ENCODE results near the gene DCAF7.

The DCAF7 gene

GRCh38 chr17:63525190-63525946 lies 24.9 kb upstream of the DCAF7 start:
- DNase-seq (ENCODE audit: low spot score): no peak

GRCh38 chr17:63526861-63527260 lies 23.4 kb upstream of the DCAF7 start:
- no peak for DNase-seq (ENCODE audit: low spot score)

GRCh38 chr17:63528183-63528582 lies 22.1 kb upstream of the DCAF7 start:
- DNase-seq (ENCODE audit: low spot score): no peak

- no peak for DNase-seq (ENCODE audit: low spot score)
These were observed 20.3 kb upstream of the DCAF7 start for GRCh38 chr17:63529711-63530556.

DNA sequence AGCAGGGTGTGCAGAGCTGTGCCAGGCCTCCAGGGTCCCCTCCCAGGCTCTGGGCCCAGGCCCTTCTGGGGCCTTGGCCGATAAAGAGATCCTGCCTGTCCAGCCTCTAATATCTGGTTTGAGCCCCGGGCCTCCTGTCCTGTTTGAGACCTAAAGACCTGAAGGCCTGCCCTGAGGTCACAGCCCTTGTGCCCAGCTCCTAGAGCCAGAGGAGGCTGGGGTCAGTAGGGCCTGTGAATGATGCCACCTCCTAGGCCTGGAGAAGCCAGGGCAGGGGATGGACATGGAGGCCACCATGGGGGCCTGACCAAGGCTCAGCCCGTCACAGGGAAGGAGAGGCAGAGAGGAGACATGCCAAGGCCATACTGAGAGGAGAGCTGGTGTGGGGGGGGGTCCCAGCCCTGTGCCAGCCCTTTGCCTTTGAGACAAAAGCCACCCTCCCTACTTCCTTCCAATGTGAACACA lies 19.7 kb upstream of the DCAF7 start:
- DNase-seq (ENCODE audit: low spot score): no peak

DNA sequence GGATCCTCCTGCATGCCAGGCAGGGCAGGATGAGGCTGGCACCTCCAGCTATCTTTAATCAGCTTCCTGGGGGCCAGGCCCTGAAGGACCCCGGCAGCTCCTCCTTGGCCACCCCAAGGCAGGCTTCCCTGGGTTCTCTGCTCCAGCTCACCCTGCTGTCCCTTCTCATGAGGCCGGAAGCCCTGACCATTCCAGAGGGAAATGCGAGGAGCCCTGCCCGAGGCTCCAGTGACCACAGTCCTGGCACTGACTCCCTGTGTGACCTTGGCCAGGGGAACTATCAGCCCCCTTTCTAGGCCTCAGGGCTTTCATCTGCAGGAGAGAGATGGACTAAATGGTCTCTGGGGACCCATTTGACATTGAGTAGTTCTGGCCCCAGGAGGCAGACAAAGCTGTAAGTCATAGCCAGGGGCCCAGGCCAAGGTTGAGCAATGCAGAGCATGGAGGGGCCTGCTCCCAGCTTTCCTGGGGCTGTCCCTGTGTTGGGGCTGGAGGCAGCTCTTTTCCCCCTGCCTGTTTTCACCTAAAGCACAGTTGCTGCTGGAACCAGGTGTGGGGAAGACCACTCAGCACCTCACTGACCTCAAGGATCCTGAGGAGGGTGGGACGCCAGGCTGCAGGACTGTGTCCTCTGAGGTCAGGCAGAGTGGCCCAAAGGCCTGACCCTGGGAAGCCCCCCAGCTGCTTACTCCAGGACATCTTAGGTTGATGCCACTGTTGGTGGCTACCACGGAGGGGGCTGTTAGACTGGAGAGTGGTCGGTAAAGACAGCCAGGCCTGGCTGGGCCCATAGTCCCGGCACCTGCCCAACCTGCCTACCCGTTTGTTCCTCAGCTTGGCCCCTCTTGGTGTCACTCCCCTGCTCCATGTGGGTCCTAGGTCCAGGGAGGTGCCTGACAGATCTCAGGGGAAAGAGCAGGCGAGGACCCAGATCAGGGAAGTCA lies 19.0 kb upstream of the DCAF7 start:
- no peak for DNase-seq (ENCODE audit: low spot score)

- DNase-seq (ENCODE audit: low spot score): no peak
These were observed 16.7 kb upstream of the DCAF7 start for GRCh38 chr17:63533433-63534077.

- DNase-seq (ENCODE audit: low spot score): no peak
These were observed 16.2 kb upstream of the DCAF7 start for GRCh38 chr17:63534078-63534570.

GRCh38 chr17:63534816-63535455 lies 15.3 kb upstream of the DCAF7 start:
- no peak for DNase-seq (ENCODE audit: low spot score)

GRCh38 chr17:63535640-63536039 lies 14.6 kb upstream of the DCAF7 start:
- DNase-seq (ENCODE audit: low spot score): no peak

GRCh38 chr17:63537001-63537400 lies 13.3 kb upstream of the DCAF7 start:
- no peak for DNase-seq (ENCODE audit: low spot score)

GRCh38 chr17:63537991-63538692 lies 12.1 kb upstream of the DCAF7 start:
- DNase-seq (ENCODE audit: low spot score): no peak

GRCh38 chr17:63538693-63539595 lies 11.3 kb upstream of the DCAF7 start:
- no peak for DNase-seq (ENCODE audit: low spot score)

- no peak for DNase-seq (ENCODE audit: low spot score)
These were observed 9.7 kb upstream of the DCAF7 start for GRCh38 chr17:63540590-63540989.

- DNase-seq (ENCODE audit: low spot score): no peak
These were observed 8.1 kb upstream of the DCAF7 start for GRCh38 chr17:63542218-63542545.

DNA sequence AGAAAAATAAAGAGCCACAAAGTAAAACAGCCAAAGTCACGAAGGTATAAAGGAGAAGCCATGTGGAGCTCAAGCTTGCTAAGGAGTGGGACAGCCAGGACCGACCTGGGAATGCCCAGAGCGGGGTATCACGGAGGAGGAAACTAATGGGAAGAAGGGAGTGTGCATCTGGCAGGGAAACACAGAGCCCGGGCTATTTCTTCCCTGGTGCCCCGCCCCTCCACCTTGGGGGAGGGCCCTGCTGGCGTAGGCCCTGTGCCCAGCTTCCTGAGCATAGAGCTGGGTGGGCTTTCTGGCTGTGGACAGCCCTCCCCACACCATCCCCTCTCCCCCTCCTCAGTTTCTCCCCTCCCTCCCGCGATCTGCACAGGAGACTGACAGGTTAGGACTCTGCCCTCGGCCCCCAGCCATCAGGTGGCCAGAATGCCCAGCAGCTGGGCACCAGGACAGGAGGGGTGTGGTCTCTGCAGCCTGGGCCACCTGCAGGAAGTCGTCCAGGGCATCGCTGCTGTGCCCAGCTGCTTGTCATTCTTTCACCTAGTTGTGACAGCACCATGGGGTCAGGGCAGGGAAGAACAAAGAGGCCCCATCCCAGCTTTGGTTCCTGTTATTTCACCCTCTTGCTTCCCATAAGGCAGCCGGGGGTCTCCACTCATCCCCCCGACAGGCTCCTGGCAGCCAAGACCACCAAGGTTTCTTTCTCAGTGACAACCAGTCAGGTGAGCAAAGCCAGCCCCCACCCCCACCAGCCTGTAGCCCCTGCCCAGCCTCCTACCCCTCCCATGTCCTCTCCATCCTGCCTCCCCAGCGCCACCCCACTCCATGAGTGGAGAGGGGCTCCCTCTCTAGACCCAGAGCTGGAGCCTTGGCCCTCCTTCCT lies 7.1 kb upstream of the DCAF7 start:
- no peak for DNase-seq (ENCODE audit: low spot score)

- no peak for DNase-seq (ENCODE audit: low spot score)
These were observed 6.4 kb upstream of the DCAF7 start for GRCh38 chr17:63543822-63544420.

Data from CD4-positive, alpha-beta T cell treated with Interleukin-15 for 4 hours (primary cell).